ENCODE measurements around the gene TNNT2.

TNNT2 gene

DNA sequence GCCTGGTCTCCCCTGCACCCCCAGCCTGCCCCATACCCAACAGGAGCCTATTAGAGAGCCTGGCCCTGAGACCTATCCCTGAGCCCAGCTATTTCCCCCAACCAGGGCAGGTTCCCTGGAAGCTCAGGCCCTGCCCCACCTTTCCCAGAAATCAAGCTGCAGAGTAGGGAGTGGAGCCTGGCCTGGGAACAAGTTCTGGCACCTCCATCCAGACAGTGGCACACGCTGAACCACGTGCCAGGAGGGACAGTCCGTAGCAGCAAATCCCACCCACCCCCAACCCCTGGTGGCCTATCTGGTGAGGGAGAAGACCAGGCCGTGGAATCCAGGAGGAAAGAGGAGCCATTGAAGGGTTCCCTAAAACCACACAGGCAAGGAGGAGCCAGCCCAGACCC, 22.6 kb downstream of the TNNT2 start:
- DNase-seq = peak; percentile 14

DNA sequence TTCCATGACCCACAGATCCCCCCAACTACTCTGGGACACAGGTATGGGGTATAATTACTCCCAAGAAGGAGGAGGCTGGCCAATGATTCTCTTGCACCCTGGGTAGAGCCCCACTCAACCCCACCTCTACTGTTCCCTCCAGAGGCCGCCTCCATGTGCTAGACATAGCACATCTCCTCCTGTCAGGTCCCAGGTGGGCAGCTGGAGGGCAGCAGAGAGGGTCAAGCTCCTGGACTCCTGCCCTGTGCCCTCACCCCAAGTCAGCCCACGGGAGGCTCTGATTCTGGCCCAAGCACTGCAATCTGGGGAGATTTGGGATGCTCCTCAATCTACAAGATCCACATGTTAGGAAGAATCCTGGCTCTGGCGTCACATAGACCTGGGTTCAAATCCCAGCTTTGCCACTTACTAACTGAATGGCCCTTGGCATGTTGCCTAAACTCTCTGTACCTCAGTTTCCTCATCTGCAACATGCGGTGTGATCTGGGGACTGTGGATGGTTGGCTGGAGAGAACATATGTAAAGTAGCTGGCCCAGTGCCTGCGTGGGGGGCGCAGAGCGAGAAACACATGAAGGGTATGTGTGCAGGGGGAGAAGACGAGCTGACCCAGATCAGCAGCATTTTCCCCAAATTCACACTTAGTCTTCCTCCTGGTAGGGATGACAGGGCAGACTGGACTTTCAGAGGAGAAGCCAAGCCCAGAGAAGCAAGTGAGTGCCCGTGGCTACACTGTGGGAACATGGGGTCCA, 23.2 kb downstream of the TNNT2 start:
- peak; percentile 15 for DNase-seq

DNA sequence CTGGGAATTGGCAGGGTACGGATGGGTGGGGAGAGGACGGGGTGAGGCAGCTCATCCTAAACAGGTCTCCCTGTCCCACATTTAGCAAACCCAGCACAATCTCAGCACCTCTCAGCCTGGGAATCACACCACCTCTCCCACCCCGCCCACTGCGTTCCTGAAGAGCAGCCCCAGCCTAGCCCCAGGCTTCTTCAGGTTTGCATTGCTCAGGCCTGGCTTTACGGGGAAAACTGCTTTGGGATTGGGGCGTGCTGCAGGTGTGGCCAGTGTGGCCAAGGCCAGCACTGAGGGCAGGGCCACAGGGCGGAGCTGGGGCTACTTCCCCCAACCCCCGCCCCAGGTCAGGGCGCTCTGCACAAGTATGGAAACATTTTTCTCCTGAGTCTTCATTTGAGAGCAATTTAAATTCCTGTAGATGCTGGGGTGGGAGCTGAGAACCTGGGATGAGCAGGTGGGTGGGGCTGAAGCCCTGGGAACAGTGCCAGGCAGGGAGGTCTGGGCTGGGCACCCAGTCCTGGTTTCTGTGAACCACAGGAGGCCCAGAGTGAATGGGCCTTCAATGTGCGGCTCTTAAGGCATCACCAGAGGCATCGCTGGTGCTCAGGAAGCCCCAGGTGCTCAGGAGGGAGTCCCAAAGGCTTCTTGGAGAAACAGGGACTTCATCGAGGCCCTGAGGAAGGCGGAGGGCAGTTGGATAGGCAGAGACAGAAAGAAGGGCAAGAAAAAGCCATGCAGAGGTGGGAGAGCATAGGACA, 24.1 kb downstream of the TNNT2 start:
- DNase-seq = peak; percentile 6

DNA sequence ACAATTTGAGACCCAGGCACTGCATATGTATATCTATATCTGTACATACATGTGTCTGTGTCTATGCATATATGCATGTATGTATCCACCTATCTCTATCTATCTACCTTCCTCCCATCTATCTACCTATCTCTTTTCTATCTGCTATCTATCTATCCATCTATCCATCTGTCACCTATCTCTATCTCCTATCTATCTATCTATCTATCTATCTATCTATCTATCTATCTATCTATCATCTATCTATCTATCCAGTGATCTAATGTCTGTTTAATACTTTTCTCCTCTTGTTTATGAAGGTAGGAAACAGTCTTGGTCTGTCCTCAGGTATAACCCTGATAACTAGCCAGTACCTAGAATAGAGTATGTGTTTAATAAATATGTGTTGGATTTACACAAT, 25.9 kb downstream of the TNNT2 start:
- no peak for DNase-seq

DNA sequence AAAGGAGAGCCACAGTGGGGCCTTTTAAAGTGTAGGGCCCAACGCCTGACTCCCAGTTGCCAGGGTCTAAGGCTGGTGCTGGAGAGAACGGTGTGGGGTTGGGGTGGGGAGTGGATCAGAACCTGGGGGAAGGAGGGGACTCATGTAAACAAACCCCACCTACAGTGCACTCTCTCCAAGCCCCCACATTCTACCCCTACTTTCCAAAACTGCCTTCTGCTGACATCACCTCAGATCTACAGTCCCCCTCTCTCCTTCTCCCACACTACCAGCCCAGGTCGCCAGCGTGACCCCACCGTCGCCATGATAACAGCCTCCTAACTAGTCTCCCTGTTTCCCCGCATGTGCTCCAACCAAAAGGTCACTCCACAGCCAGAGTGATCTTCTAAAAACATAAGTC, 26.6 kb downstream of the TNNT2 start:
- no peak for DNase-seq

DNA sequence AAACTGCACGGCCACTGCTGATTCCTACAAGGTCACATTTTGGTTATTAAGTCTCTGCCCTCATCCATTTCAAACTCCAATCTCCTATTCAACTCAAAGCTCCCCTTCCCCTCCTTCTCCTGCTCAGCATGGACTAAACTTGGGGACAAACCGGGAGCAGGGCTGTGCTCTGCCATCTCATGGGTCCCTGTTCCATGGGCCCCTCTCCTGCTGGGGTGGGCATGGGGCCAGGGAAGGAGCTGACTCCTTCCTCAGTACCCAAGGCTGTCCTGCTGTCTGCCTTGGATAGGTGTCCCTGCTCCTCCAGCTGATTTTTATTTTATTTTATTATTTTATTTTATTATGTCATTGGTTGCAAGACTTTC, 27.1 kb downstream of the TNNT2 start:
- DNase-seq = no peak

DNA sequence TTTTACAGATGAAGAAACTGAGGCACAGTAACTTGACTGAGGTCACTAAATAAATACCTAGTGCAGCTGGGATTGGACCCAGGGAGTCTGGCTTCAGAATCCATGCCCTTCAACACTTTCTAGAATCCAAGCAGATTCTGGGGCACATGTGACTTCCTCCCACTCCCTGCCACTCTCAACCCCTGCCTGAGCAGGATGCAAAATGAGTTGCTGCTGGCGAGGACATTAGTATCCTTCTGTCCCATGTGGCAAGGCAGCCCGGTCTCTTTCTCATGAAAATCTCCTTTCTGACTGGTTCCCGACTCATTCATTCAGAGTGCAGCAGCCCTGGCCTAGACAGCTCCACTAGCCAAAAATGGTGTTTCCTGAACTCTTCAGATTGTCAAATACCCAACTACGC, 28.4 kb downstream of the TNNT2 start:
- no peak for DNase-seq

DNA sequence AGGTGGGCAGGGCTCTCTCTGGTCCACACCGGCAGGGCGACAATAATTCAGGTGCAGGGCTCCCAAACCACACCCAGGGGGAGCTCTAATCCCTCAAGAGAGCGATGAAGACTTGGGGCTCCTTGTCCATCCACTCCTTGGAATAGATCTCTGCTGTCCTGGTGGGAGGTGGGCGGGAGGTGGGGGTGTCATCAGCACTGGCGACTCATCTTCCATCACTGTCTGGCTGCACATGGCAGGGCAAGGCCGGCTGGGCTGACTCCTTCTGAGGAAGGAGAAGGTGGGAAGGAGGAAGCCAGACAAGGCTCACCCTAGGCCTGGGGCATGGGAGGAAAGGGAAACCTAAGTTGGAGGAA, 29.3 kb downstream of the TNNT2 start:
- no peak for DNase-seq

DNA sequence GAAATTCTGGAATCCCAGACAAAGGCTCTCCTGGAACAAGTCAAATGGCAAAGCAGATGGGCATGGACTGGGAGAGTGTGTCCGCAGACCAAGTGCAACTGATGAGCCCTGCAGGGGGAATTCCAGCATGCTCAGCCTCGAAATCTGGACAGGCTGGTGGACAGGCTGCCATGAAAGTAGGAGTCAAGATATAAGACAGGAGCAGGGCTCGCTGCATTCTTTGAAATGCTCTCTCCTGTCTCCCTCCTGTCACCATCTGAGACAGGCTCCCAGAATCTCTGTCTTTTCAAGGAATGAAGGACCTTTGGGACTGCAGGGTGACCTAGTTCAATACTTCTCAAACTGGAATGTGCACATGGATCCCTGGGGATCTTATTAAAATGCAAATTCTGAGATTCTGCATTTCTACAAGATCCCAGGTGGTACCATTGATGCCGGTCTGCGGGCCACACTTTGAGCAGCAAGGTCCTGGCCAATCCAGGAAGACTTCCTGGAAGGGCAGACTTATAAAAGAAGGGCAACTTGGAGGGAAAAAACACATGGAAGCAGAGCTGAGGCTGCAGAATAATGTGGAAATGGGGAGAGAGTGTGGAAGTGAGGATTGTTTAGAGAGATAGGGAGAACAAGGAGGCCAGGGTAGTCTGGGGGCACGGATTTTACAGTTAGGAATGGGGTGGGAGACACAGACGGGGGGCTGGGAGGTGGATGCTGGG, 29.8 kb downstream of the TNNT2 start:
- no peak for DNase-seq

DNA sequence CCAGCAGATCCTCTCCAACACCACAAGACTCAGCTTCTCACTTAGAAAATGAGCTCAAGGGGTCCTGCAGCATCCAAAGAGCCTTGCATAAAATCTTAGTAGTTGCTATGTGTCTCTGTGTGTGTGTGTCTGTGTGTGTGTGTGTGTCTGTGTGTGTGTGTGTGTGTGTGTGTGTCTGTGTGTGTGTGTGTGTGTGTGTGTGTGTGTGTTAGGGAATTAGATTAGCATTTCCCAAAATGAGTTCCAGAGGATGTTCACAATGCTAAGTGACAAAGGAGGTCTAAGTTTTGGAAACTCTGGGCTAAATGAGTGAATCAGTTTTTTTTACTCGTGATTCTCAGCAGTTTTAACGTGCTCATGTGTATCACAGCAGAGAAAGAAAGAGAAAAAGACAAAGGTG, 30.5 kb downstream of the TNNT2 start:
- DNase-seq = no peak

DNA sequence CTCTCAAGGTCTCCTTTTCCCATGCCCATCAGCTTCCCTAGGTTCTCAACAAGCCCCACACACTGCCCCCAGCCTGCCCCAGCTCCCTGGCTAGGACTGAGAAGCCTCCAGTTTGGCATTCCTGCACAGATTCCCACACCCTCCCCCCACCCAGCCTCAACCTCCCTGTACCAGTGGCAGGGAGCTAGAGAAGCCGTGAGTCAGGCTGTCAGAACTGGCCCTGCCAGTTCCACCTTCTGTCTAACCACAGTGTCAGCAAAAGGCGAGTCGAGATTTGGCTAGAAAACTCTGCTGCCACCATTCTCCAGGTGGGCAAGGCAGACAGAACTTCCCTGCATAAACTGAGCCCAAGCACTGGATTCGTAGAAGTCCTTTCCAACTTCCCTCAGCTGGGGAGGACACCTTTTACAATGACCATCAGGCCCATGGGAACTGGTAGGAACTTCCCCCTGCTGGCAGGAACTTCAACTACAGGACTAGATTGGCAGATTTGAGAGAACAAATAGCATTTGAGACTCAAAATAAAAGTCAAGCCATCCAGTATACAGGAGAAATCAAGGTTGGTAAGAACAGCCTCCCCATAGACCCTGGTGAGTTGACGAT, 31.0 kb downstream of the TNNT2 start:
- no peak for DNase-seq

DNA sequence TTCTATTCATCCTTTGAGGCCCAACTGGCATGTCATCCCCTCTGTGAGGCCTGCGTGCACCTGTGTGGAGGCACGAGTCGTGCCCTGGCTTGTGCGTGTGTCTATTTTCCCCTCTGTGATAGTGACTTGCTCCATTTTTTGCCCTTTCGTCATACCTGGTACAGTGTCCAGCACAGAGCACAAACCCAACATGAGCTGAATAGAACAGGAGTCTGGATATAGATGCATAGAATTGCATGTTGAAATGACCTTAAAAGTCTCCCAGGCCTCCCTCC, 32.5 kb downstream of the TNNT2 start:
- DNase-seq = no peak

DNA sequence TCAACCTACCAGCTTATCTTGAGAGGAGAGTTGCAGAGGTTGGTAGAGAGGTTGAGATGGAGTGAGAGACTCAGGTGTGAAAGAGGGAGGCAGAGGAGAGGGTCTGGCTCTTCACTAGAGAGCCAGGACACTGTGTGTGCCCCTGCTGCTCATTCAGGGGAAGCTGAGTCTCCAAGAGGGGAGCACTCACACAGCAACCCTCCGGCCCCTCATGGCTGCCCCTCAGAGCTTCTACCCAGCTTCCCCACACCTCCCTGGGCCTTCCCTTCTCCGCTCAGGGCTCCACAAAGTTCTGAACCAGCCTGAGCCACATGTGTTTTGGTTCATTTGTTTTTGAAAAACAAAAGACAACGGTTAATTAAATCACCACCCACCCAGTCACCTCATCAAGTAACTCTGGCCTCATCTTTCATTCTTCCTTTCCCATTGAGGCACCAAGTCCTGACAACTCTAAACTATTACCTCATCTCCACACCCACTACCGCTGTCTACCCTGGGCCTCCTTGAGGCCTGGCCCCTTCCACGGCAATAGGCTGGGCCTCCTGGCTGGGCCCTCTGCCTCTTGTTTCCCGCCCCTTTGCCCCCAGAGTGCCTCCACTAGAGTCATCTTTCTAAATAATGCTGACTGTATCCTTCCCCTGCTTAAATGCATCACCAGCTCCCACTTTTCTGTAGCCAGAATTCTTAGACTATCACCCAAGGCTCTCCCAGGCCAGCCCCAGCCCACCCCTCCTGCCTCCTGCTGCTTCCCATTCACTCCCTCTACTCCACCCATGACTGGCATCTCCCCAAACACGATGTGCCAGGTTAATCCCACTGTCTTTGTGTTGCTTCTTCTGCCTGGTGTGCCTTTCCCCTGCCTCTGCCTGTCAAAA, 33.0 kb downstream of the TNNT2 start:
- no peak for DNase-seq

DNA sequence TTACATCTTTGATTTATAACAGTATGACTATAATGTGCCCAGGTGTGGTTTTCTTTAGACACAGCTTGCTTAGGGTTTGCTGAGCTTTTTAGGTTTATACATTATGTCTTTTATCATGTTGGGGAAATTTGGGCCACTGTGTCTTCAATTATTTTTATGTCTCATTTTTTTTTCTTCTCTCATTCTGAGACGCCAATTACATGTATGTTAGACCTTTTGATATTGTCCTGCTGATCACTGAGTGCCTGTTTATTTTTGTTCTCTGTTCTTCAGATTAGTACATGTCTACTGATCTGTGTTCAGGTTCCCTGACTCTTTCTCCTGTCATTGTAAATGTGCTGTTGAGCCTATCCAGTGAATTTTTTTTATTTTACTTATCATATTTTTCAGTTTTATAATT, 36.1 kb downstream of the TNNT2 start:
- no peak for DNase-seq

DNA sequence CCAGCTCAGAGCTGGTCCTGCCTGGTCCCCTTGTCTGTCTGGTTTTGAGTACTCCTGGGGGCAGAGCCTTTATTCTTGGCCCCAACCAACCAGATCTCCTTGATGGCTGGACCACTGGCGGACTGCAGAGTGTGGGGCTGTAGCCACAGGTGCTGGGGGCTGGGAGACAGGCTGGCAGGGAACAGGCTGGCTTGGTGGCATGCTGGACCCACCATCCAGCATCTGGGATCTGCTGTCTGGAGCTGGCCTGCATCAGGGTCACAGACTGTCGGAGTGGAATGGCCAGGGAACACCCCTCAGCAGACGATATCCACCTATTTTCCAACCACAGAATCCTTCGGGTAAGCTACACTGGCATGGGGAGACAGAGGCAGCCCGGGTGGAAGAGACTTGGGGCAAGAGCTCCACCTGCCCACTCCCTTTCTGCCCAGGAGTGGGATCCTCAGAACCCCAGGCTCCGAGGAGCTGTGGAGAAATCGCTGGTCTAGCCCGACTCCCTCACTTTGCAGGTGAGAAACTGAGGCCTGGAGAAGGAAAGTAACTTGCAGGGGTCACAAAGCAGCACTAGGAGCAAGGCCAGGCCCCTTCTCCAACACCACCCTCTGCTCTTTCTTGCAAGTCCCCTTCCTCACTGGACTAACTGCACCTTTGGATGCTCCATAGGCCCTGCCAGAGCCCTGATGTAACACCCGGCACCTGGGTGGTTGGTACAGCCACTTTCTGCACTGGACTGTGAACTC, 40.6 kb downstream of the TNNT2 start:
- no peak for DNase-seq

DNA sequence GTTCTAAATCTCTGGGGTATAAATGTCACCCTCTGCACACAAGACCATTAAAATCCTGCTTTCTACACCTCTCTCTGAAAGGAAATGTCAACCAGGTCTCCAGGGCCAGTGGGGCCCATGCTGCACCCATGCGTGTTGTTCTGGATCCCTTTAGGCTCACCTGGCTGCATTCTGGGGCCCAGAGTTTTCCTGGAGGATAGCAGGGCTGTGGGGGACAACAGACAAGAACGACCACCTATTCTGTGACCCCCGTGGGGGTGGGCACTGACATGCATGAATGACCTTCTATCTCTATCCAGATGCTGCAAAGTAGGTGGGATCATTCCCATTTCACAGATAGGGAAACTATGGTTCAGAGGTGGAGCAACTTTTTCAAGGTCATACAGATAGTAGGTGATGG, 41.6 kb downstream of the TNNT2 start:
- no peak for DNase-seq

DNA sequence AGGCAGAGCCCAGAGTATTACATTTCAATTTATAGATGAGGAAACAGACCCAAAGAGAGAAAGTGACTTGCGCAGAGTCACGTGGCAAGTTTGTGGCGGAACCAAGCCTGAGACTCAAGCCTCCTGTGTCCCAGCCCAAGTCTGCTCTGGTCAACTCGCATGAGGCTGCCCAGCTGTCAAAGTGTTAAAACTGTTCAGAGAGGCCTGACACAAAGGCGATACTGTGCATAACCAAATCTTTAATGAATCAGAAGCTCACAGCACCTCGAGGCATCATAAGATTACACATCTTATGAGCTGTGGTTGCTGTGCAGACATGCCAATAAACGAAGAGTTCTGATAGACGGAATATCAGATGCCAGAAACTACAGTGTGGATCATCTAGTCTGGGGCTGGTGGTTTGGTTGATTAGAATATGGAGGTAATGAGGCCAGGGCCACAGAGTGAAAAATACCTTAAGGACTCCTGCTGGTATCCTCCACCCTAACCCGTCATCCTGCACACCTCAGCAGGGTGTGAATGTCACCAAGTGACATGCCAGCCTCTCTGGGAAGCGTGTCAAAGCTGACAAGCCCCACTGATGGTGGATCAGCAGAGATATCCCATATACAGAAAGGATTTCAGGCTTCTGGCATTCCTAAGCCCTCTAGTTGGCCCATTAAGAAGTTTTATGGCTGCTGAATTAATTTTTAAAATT, 42.2 kb downstream of the TNNT2 start:
- no peak for DNase-seq

DNA sequence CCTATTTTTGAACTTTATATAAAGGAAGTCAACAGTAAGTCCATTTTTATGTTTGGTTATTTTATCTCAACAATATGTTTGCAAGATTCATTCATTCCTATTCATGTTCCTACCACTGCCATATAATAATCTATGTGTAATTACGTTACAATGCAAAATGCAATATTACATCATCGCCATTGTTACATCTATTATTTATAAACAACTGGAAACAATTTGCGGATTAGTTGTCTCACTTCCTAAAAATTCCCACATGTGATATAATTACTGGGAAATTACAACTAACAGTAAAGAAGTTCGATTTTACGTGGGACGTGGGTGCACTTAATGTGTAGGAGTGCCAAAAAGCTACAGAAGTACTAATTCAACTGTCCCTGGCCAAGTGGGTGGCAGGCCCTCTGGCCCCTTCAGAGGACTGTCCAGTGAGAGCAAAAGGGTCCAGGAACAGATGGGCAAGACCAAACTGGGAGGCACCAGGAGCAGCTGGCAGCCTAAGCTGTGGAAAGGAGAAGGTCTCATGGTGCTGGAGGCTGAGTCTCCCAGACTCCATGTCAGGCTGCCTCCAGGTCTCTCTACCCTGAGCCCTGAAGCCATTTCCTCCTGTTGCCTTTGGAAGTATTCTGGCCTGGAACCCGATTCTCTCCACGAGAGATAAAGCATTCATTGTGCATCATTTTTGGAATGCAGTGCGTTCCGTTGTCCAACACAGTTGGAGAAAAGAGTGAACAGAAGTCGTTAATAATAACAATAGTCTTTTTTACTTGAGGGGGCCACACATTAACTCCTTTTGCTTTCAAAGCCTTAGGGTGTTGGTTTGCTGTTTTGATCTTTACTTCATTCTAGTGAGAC, 42.9 kb downstream of the TNNT2 start:
- DNase-seq = no peak

DNA sequence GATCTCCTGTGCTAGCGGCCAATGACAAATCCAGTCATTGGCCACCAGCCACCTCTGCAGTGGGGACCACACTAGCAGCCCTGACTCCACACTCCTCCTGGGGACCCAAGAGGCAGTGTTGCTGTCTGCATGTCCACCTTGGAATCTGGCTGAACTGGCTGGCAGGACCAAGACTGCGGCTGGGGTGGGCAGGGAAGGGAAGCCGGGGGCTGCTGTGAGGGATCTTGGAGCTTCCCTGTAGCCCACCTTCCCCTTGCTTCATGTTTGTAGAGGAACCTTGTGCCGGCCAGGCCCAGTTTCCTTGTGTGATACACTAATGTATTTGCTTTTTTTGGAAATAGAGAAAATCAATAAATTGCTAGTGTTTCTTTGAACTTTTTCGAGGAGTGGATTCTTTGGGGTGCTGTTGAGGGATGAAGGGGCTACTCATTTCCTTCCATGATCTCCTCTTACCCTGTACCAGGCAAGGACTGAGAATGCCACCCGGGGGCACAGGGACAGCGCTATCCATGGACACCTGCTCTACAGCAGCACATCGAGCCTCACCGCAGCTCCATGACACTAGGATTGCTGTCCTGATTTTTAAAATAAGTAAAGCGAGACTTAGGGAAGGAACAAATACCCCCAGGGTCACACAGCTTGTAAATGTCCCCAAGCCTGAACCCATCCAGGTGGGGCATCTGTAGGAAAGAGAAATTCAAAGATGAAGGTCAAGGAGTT, 44.7 kb downstream of the TNNT2 start:
- no peak for DNase-seq

DNA sequence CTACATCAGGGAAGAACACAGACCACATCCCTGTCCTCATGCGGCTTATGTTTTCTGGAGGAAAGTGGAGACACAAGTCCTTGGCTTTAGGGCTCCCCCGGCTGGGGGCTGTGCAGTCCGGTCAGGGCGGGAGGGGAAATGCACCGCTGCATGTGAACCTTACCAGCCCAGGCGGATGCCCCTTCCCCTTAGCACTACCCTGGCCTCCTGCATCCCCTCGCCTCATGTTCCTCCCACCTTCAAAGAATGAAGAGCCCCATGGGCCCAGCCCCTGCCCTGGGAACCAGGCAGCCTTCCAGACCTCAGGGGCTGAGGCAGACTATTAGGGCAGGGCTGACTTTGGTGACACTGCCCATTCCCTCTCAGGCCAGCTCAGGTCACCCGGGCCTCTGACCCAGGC, 45.5 kb downstream of the TNNT2 start:
- no peak for DNase-seq
